ENCODE data around the gene LMCD1. TPM values are rescaled to one million over a fixed set of nuclear protein-coding genes. Genes with fewer than 3 reads are reported as not detected.

Gene LMCD1
- total RNA-seq, 4 donors from 2014 or later: 23.3 to 52.8 (median 34.8) TPM

DNA sequence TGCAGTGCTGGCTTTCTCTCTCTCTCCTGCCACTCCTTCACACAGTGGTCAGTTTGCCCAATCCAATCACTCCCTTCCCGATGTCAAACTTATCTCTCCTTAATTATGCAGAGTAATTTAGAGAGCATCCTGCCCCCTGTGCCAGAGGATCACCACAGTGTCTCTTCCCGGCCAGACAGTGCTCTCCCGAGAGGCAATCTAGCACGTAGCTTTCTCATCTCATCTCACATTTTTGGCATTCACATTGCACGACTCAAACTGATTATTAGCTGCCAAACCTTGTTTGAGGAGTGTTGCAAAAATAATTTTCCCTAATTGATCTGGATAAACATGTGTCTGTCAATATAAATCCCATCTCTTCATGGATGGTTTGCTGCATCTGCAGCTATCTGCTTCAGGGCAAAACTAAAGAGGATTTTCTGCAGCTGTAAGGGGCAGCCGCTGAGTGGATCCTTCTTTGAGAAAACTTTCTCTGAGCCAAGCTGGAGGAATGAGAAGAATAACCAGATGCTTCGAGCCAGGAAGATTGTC is 105.1 kb downstream of the LMCD1 start:
- WGBS, 2 donors: 23 to 34% methylated on average over 7 of the region's 7 CpGs
- H3K27me3 ChIP-seq: no peaks in the 10 kb centered on the region
- no peaks in the 10 kb centered on the region for H3K9me3 ChIP-seq
- no peak overlapping the region for H3K4me3 ChIP-seq
- TF ChIP-seq, protein P1, sequence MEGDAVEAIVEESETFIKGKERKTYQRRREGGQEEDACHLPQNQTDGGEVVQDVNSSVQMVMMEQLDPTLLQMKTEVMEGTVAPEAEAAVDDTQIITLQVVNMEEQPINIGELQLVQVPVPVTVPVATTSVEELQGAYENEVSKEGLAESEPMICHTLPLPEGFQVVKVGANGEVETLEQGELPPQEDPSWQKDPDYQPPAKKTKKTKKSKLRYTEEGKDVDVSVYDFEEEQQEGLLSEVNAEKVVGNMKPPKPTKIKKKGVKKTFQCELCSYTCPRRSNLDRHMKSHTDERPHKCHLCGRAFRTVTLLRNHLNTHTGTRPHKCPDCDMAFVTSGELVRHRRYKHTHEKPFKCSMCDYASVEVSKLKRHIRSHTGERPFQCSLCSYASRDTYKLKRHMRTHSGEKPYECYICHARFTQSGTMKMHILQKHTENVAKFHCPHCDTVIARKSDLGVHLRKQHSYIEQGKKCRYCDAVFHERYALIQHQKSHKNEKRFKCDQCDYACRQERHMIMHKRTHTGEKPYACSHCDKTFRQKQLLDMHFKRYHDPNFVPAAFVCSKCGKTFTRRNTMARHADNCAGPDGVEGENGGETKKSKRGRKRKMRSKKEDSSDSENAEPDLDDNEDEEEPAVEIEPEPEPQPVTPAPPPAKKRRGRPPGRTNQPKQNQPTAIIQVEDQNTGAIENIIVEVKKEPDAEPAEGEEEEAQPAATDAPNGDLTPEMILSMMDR (IDR thresholded peaks at IDR 0.05): no peak
- no peak overlapping the region for H3K27ac ChIP-seq
- no peak for DNase-seq
- H3K4me1 ChIP-seq: peaks cover 11 to 45% (median 16%) of the 10 kb centered on the region in 3 donors
- no peaks in the 10 kb centered on the region for H3K36me3 ChIP-seq
- intact Hi-C loops (cut with DNase I): no loop called here

DNA sequence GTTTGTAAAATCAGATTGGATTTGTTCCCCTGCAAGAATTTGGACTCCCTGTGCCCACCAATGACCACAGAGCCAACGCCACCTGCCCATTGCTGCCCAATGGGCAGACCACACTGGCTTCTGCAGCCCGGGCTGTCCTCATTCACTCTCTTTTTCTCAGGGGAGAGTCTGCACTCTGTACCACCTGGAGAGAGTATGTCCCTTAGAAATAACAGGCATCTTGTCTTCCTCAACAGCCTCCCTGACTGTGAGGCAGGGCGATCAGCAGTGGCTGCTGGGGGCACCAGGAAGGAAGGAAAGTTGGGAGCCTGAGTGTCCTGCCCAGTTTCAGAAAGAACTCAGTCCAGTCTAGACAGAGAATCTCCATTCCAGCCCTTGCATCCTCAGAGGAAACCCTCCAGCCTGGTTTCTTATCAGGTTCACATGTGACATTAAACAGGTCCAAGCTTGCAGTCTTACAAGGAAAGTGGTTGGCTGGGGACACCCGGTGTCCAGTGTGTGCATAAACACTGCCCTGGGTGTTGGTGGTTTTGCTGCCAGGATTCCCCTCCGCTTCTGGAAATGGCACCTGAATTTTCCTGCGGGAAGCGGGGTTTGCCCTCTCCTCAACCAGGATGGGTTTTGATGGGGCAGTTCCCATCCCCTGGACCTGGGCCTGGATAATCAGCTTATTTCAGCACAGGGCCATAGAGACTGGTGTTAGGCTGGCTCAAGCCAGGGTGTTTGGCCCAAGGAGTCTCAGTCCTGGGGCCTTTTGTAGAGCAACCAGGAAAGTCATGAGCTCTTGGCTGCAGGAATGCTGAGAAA is 105.8 kb downstream of the LMCD1 start:
- WGBS, 2 donors: 51 to 53% methylated on average over 6 to 7 of the region's 7 CpGs
- H3K9me3 ChIP-seq: no peaks in the 10 kb centered on the region
- H3K27ac ChIP-seq: peak overlapping the region in 2 of 4 donors; percentile 45 to 55
- intact Hi-C loops (cut with DNase I): no loop called here
- H3K27me3 ChIP-seq: no peaks in the 10 kb centered on the region
- peaks cover 11 to 45% (median 16%) of the 10 kb centered on the region in 3 donors for H3K4me1 ChIP-seq
- no peaks in the 10 kb centered on the region for H3K36me3 ChIP-seq
- TF ChIP-seq, protein P1 (IDR thresholded peaks at IDR 0.05): peak in 5 of 6 experiments; percentile 32 to 63 (median 52)
- TF ChIP-seq POLR2A (IDR thresholded peaks at IDR 0.05): no peak
- no peak for DNase-seq
- H3K4me3 ChIP-seq: no peak overlapping the region

DNA sequence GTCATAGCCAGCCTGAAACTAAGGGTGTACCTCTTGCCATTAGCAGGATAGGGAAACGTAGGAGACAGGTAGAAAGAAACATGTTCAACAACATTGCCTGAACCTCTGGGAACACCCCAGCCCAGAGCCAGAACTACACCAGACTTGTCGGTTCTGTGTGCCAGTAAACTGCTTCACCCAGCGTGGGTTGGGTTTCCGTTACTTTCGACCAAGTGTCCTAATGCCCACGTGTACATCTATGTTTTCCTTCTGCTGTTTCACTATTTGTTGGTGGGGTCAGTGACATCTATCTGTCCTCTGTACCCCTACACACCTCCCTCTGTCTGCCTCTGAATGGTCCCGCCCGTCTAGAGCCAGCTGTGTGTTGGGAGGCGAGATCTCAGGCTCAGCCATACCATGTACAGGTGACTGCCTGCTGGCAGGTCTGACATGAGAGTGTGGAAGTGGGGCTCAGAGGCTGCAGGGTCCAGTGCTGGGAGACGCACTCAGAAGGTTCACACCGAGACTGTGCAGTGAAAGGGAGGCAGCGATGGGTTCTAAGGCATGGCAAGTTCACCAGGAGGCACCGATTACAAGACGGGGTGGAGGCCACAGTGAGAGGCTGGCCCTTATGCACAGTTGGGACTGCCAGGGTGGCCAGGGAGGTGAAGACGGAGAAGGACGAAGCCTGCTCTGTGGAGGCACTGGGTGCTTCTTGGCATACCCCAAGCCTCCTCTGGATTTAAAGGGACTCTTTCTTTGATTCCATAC is 106.6 kb downstream of the LMCD1 start:
- intact Hi-C loops (cut with DNase I): no loop called here
- H3K36me3 ChIP-seq: no peaks in the 10 kb centered on the region
- H3K27ac ChIP-seq: peak overlapping the region in 2 of 4 donors; percentile 45 to 55
- 70 to 88% methylated on average over 13 to 15 of the region's 16 CpGs for WGBS, 2 donors
- DNase-seq: no peak
- no peak for TF ChIP-seq POLR2A (IDR thresholded peaks at IDR 0.05)
- TF ChIP-seq, protein P1 (IDR thresholded peaks at IDR 0.05): no peak
- H3K4me1 ChIP-seq: peaks cover 11 to 41% (median 15%) of the 10 kb centered on the region in 3 donors
- H3K27me3 ChIP-seq: no peaks in the 10 kb centered on the region
- no peak overlapping the region for H3K4me3 ChIP-seq
- H3K9me3 ChIP-seq: no peaks in the 10 kb centered on the region

DNA sequence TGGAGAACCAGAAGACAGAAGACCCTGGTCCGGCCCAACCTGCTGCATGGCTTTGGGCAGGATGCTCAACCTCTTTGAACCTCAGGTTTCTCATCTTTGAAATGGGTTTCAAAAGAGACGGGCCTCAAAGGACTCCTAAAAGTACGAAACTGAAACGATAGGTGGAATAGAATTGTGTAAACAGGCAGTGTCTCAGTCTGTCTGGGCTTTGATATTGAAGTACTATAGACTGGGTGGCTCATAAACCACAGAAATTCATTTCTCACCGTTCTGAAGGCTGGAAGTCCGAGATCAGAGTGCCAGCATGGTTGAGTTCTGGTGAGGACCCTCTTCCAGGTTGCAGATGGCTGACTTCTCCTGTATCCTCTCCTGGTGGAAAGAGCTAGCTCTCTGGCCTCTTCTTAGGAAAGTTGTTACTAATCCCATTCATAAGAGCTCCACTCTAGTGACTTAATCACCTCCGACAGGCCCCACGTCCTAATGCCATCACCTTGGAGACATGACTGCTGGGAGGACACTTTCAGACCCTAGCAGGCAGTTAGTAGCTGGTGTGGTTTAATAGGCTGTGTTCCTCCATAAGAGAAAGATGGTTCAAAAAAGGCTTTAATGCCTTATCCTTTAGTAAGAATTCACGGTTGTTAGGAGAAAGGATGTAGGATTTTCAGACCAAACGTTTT is 107.3 kb downstream of the LMCD1 start:
- no peaks in the 10 kb centered on the region for H3K9me3 ChIP-seq
- intact Hi-C loops (cut with DNase I): no loop called here
- H3K27me3 ChIP-seq: no peaks in the 10 kb centered on the region
- no peak overlapping the region for H3K4me3 ChIP-seq
- H3K27ac ChIP-seq: no peak overlapping the region
- peaks cover 11 to 34% (median 12%) of the 10 kb centered on the region in 3 donors for H3K4me1 ChIP-seq
- no peaks in the 10 kb centered on the region for H3K36me3 ChIP-seq
- TF ChIP-seq, protein P1 (IDR thresholded peaks at IDR 0.05): no peak
- no peak for TF ChIP-seq POLR2A (IDR thresholded peaks at IDR 0.05)
- WGBS, 2 donors: 68 to 82% methylated on average over 9 to 10 of the region's 10 CpGs
- DNase-seq: no peak
